ENCODE data around the gene GIT1. TPM values are rescaled to one million over a fixed set of nuclear protein-coding genes. Genes with fewer than 3 reads are reported as not detected.

GIT1 gene
- total and polyA plus RNA-seq, 2 experiments from 2014 or later: 20.0 to 46.3 TPM

DNA sequence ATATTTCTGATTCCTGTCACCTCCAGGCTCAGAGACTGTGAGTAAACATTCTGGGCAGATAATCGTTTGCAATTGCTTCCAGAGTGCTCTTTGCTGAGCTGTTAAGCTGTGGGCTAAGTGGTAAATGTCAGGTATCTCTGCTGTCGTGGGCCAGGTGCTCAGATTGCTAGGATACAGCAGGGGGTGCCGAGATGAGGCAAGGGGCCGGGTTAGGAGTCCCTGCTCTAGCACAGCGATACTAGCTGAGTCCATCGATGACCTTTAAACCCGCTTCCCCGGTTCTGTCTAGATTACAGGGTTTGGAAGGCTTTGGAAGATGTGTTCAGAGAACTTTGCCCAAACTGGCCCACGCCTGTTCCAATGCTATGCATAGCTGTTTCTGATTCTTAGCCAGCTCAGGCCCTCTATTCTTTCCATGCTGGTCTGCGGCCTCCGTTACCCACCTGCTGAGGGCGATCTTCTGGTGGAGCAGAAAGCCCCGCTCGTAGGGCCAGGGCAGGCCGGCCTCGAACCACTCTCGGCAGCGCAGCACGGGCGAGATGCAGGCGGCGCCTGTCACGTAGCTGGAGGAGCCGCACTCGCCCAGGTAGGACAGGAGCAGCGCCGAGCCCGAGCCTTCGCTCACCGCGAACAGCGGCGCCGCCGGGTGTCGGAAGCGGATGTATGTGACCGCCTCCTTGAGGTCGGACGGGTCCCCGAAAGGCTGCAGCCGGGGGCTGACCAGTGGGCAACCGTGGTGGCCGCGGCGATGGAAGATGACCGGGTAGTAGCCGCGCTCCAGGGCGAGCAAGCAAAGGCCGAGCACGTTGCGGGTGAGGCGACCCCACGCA is 23.6 kb downstream of the GIT1 start:
- Histone ChIP-seq H2AFZ (peak overlapping the region; percentile 71), H3K79me2 (peaks cover 25% of the 10 kb centered on the region), H3K4me3 (peak overlapping the region; percentile 80), H3K9me2 (replicated peaks; ENCODE audit: insufficient read depth) (no peaks in the 10 kb centered on the region), H3K36me3 (replicated peaks; ENCODE audit: insufficient read depth, low read depth) (no peaks in the 10 kb centered on the region), H3K4me2 (peak overlapping the region; percentile 95), H3K27ac (peak overlapping the region; percentile 67), H3K27me3 (no peaks in the 10 kb centered on the region), H3K4me1 (ENCODE audit: insufficient read depth) (peaks cover 31% of the 10 kb centered on the region), H4K20me1 (ENCODE audit: insufficient read depth, poor library complexity, severe bottlenecking) (no peaks in the 10 kb centered on the region), H3K9me3 (ENCODE audit: low read depth) (no peaks in the 10 kb centered on the region)
- peak; percentile 58 for DNase-seq (ENCODE audit: low spot score)
- WGBS (ENCODE audit: low lambda C conversion rate, missing lambda C conversion rate): 9% methylated on average over 54 of the region's 55 CpGs
- TF ChIP-seq, protein P1, sequence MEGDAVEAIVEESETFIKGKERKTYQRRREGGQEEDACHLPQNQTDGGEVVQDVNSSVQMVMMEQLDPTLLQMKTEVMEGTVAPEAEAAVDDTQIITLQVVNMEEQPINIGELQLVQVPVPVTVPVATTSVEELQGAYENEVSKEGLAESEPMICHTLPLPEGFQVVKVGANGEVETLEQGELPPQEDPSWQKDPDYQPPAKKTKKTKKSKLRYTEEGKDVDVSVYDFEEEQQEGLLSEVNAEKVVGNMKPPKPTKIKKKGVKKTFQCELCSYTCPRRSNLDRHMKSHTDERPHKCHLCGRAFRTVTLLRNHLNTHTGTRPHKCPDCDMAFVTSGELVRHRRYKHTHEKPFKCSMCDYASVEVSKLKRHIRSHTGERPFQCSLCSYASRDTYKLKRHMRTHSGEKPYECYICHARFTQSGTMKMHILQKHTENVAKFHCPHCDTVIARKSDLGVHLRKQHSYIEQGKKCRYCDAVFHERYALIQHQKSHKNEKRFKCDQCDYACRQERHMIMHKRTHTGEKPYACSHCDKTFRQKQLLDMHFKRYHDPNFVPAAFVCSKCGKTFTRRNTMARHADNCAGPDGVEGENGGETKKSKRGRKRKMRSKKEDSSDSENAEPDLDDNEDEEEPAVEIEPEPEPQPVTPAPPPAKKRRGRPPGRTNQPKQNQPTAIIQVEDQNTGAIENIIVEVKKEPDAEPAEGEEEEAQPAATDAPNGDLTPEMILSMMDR (IDR thresholded peaks at IDR 0.05; ENCODE audit: poor library complexity): peak; percentile 21
- TF ChIP-seq EZH2 (IDR thresholded peaks at IDR 0.05; ENCODE audit: borderline replicate concordance): no peak
- no peak for TF ChIP-seq EZH2phosphoT487 (IDR thresholded peaks at IDR 0.05; ENCODE audit: low read depth, severe bottlenecking, unreplicated experiment)

DNA sequence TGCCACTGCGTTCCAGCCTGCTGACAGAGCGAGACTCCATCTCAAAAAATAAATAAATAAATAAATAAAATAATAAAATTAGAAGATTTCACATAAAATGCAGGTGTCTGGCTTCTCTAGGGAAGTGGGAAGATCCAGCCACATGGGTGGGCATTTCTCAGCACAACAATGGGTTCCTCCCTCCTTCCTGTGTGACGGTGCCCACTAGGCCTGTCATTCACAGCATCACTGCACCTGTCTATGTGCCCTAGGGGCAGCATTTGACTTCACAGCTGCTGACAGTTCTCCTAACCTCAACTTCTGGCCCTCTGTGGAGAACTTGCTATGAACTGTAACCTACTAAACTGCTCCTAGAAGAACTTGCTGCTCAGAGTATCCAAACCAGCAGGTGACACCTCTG is 25.6 kb downstream of the GIT1 start:
- H3K79me2 ChIP-seq: peaks cover 8% of the 10 kb centered on the region
- H3K27me3 ChIP-seq: no peaks in the 10 kb centered on the region
- TF ChIP-seq EZH2 (IDR thresholded peaks at IDR 0.05; ENCODE audit: borderline replicate concordance) (no peak), EZH2phosphoT487 (IDR thresholded peaks at IDR 0.05; ENCODE audit: low read depth, severe bottlenecking, unreplicated experiment) (no peak)
- TF ChIP-seq, protein P1 (IDR thresholded peaks at IDR 0.05; ENCODE audit: poor library complexity): no peak
- no peak for DNase-seq (ENCODE audit: low spot score)
- no peak overlapping the region for H3K4me3 ChIP-seq
- no peak overlapping the region for H3K27ac ChIP-seq
- H3K9me2 ChIP-seq (replicated peaks; ENCODE audit: insufficient read depth): no peaks in the 10 kb centered on the region
- 96% methylated on average over 3 of the region's 3 CpGs for WGBS (ENCODE audit: low lambda C conversion rate, missing lambda C conversion rate)
- H3K4me1 ChIP-seq (ENCODE audit: insufficient read depth): peaks cover 22% of the 10 kb centered on the region
- H4K20me1 ChIP-seq (ENCODE audit: insufficient read depth, poor library complexity, severe bottlenecking): no peaks in the 10 kb centered on the region
- no peak overlapping the region for H2AFZ ChIP-seq
- no peak overlapping the region for H3K4me2 ChIP-seq
- H3K36me3 ChIP-seq (replicated peaks; ENCODE audit: insufficient read depth, low read depth): no peaks in the 10 kb centered on the region
- H3K9me3 ChIP-seq (ENCODE audit: low read depth): no peaks in the 10 kb centered on the region

DNA sequence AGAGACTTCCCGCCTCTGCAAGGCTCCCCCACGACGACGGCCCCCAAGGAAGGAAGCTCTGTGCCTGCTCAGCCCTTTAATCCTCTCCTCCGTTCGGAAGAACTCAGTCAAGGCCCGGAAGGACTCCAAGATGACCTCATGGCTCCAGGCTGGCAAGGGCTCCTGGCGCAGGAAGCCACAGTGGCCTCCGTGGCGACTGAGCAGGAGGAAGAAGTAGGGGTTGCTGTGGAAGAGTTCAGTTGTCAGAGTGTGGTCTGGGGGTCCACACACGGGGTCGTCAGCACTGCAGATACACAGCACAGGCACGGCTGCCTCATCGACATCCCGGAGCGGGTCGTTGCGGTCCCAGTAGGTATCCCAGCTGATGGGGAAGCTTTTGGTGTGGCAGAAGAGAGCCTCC is 26.8 kb downstream of the GIT1 start:
- Histone ChIP-seq H3K36me3 (replicated peaks; ENCODE audit: insufficient read depth, low read depth) (no peaks in the 10 kb centered on the region), H3K27ac (no peak overlapping the region), H3K4me1 (ENCODE audit: insufficient read depth) (peaks cover 22% of the 10 kb centered on the region), H3K4me3 (no peak overlapping the region), H4K20me1 (ENCODE audit: insufficient read depth, poor library complexity, severe bottlenecking) (no peaks in the 10 kb centered on the region), H3K27me3 (no peaks in the 10 kb centered on the region), H2AFZ (no peak overlapping the region), H3K79me2 (peaks cover 8% of the 10 kb centered on the region), H3K4me2 (no peak overlapping the region), H3K9me3 (ENCODE audit: low read depth) (no peaks in the 10 kb centered on the region), H3K9me2 (replicated peaks; ENCODE audit: insufficient read depth) (no peaks in the 10 kb centered on the region)
- DNase-seq (ENCODE audit: low spot score): no peak
- 93% methylated on average over 18 of the region's 18 CpGs for WGBS (ENCODE audit: low lambda C conversion rate, missing lambda C conversion rate)
- TF ChIP-seq EZH2phosphoT487 (IDR thresholded peaks at IDR 0.05; ENCODE audit: low read depth, severe bottlenecking, unreplicated experiment) (no peak), EZH2 (IDR thresholded peaks at IDR 0.05; ENCODE audit: borderline replicate concordance) (no peak)
- TF ChIP-seq, protein P1 (IDR thresholded peaks at IDR 0.05; ENCODE audit: poor library complexity): no peak

Measured in hepatocyte (in vitro differentiated cells).